Measurements from ENCODE around the gene RET. TPM values are rescaled to one million over a fixed set of nuclear protein-coding genes. Genes with fewer than 3 reads are reported as not detected.

RET gene
- total RNA-seq, 4 donors from 2014 or later: 0.79 to 1.3 (median 0.96) TPM

DNA sequence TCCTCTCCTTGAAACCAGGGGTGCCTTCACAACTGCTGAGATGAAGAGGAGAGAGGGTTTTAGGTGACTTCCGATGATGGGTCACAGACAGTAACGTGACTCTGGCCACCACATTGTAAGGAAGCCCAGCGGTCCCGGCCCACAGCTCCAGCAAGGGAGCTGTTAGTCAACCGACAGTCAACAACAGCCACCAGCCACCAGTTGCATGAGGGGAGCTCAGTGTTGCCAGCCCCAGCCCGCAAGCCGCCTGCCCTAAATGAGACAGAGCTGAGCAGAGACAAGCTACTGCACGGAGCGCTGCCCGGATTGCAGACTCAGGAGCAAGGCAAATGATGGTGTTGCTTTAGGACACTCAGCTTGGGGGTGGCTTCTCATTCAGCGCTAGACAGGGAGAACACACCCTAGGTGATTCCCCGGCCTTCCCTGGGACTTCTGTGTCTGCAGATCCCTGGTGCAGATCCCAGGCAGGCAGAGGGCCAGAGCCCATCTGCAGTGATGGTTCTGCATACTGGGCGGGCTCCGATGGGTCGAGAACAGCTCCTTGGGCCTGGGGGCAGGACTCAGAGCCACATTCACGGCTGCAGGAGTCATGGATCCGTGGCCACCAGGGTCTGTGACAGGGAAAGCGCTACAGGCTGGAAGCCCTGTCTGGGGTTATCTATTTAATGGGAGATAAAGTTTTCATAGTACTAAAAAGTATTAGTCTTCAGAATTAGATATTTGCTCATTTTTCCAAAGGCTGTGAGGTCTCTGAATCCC lies 14.3 kb upstream of the RET start:
- ATAC-seq (ENCODE audit: low FRiP score) (no peak), DNase-seq (ENCODE audit: low spot score) (no peak)
- no peak for TF ChIP-seq CTCF (IDR thresholded peaks at IDR 0.05)

DNA sequence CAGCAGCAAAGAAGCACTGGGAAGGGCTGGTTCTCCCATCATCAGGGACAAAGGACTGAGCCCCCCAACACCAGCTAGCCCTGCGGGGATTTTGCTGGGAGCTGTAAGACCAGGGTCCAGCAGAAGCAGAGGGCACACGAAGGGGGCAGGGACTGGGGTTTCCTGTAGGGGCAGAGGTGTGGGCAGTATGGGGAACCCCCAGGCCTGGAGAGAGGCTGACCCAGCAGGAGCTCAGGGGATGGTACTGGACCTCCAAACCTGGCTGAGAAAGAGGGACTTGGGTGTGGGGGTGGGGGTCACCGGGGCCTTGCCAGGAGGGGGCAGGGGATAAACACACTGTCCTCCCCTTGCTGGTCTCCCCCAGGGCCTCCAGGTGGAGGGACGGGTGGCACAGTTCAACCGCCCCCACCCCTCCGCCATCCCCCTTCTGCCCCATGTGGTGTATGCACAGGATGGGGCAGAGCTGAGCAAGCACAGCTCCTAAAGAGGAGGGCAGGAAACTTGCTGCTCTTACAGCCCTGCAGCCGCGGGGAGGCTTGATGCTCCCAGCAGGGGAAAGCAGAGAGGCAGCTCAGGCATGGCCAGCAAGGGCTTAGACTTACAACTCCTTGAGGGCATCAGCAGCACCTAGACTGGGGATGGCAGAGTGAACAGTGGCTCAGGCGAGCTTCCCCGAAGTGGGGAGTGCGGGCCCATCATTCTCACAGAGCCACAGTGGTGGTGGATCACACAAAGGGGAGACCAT lies 12.4 kb upstream of the RET start:
- ATAC-seq (ENCODE audit: low FRiP score) (no peak), DNase-seq (ENCODE audit: low spot score) (no peak)
- no peak for TF ChIP-seq CTCF (IDR thresholded peaks at IDR 0.05)

- DNase-seq (ENCODE audit: low spot score) (no peak), ATAC-seq (ENCODE audit: low FRiP score) (no peak)
- TF ChIP-seq CTCF (IDR thresholded peaks at IDR 0.05): no peak
These were observed 11.6 kb upstream of the RET start for GRCh38 chr10:43065234-43065633.

GRCh38 chr10:43065761-43066160 lies 11.1 kb upstream of the RET start:
- ATAC-seq (ENCODE audit: low FRiP score) (no peak), DNase-seq (ENCODE audit: low spot score) (no peak)
- TF ChIP-seq CTCF (IDR thresholded peaks at IDR 0.05): no peak

DNA sequence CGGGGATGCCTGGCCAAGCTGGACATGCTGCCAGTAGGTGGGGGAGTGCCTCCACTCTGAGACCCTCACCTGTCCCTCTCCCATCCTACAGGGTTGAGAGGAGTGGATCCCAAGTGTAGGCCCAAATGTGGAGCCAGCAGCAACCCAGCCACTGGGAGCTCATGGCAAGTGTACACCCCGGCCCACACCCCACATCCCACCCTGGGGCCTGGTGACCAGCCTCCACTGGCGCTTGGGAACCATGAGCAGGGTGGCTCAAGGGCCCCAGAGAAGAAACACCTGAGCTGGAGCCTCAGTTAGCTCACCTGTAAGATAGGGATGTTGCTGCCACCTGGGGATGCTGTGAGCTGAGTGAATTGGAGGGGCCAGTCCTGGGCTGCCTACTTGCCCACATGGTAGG lies 10.4 kb upstream of the RET start:
- no peak for DNase-seq (ENCODE audit: low spot score)
- no peak for ATAC-seq (ENCODE audit: low FRiP score)
- TF ChIP-seq CTCF (IDR thresholded peaks at IDR 0.05): no peak

GRCh38 chr10:43067391-43068135 lies 9.3 kb upstream of the RET start:
- TF ChIP-seq CTCF (IDR thresholded peaks at IDR 0.05): no peak
- no peak for DNase-seq (ENCODE audit: low spot score)
- no peak for ATAC-seq (ENCODE audit: low FRiP score)
